Endothelial cell of umbilical vein (primary cell): ENCODE results near the gene OGG1. TPM values are rescaled to one million over a fixed set of nuclear protein-coding genes. Genes with fewer than 3 reads are reported as not detected.

Experiments
- BruUV-seq: library from RNA; stranded (reverse); fragments of 400-500 nt; replicated peaks from 2 replicates; lab custom pipeline; 2021; lab: Mats Ljungman, UMichigan
- CTCF ChIA-PET: fragments of 300-600, 350-600 bp; sonication (Branson Sonifier 250); formaldehyde crosslinking; loops from one replicate; lab custom pipeline; 2021; ENCODE audit warnings: antibody characterized with exemption, inconsistent platforms; lab: Charles Lee
- POLR2A ChIA-PET: fragments of 300-600, 350-600 bp; sonication (Branson Sonifier 250); formaldehyde crosslinking; loops from one replicate; lab custom pipeline; 2021; ENCODE audit warnings: antibody characterized with exemption, inconsistent platforms; lab: Charles Lee
- DNase-seq: peaks from one replicate; pipeline ENCODE4 v3.0.0-alpha.2; 2011; ENCODE audit warnings: low read depth, low spot score
- FAIRE-seq: peaks from 2 replicates; lab custom pipeline; 2011; peaks lifted over from hg19 to GRCh38; lab: Jason Lieb, UNC
- H2AFZ ChIP-seq: 2 replicates; pipeline ENCODE4 v1.6.0; 2012; ENCODE audit warnings: low read depth, low read length, control low read depth, inconsistent platforms
- H3K27ac ChIP-seq: 2 replicates; pipeline ENCODE4 v1.5.1; 2011; ENCODE audit warnings: low read depth, mild to moderate bottlenecking, control low read depth, low read length, moderate library complexity; ENCODE audit not compliant: insufficient read depth
- H3K27me3 ChIP-seq, 2 experiments: 2 replicates each; pipeline versions ENCODE4 v1.6.0 to v1.6.1; 2011; ENCODE audit warnings: low read length in 2 of 2, mixed read lengths in 1 of 2; ENCODE audit not compliant: control insufficient read depth in 2 of 2, insufficient read depth in 2 of 2
- H3K36me3 ChIP-seq, 2 experiments: 2 replicates in 1 of 2; 3 replicates in 1 of 2; pipeline ENCODE4 v1.5.1; 2011; ENCODE audit warnings: low read length in 2 of 2, mild to moderate bottlenecking in 1 of 2, moderate library complexity in 1 of 2; ENCODE audit not compliant: control insufficient read depth in 2 of 2, insufficient read depth in 2 of 2; ENCODE audit errors: extremely low read depth in 1 of 2
- H3K4me1 ChIP-seq: 3 replicates; pipeline ENCODE4 v1.5.1; 2011; ENCODE audit warnings: mild to moderate bottlenecking, low read length; ENCODE audit not compliant: control insufficient read depth, insufficient read depth; ENCODE audit errors: extremely low read depth
- H3K4me2 ChIP-seq: 2 replicates; pipeline ENCODE4 v1.6.1; 2011; ENCODE audit warnings: low read length, control low read depth, mixed read lengths; ENCODE audit not compliant: insufficient read depth
- H3K4me3 ChIP-seq, 3 experiments: fragments of 200-600 bp in 1 of 3; sonication (generic), shearing (Covaris generic) in 1 of 3; replicated peaks in 1 of 3; 2 replicates each; pipeline ENCODE4 v1.5.1; 2011 to 2016; ENCODE audit warnings: control low read depth in 3 of 3, low read length in 3 of 3, mild to moderate bottlenecking in 2 of 3, inconsistent platforms in 1 of 3, low read depth in 1 of 3, moderate library complexity in 1 of 3; ENCODE audit not compliant: insufficient read depth in 1 of 3
- H3K79me2 ChIP-seq: 2 replicates; pipeline ENCODE4 v1.6.0; 2012; ENCODE audit warnings: low read length, inconsistent platforms; ENCODE audit not compliant: control insufficient read depth, insufficient read depth
- H3K9ac ChIP-seq: replicated peaks from 2 replicates; pipeline ENCODE3; 2011; ENCODE audit warnings: low read length, control low read depth; ENCODE audit not compliant: insufficient read depth; ENCODE audit errors: extremely low read depth
- H3K9me1 ChIP-seq: replicated peaks from 3 replicates; pipeline ENCODE4 v1.6.0; 2011; ENCODE audit warnings: mild to moderate bottlenecking, low read length; ENCODE audit not compliant: control insufficient read depth, insufficient read depth; ENCODE audit errors: extremely low read depth
- H3K9me3 ChIP-seq: replicated peaks from 2 replicates; pipeline ENCODE4 v1.5.1; 2012; ENCODE audit warnings: low read length, inconsistent platforms; ENCODE audit not compliant: control insufficient read depth, insufficient read depth
- H4K20me1 ChIP-seq: replicated peaks from 2 replicates; pipeline ENCODE3; 2011; ENCODE audit warnings: mild to moderate bottlenecking, low read length; ENCODE audit not compliant: control insufficient read depth, insufficient read depth; ENCODE audit errors: extremely low read depth
- EZH2 ChIP-seq: IDR thresholded peaks from 2 replicates; pipeline ENCODE4 v1.6.1; 2012; ENCODE audit warnings: borderline replicate concordance, low read depth, mild to moderate bottlenecking, moderate library complexity, low read length, inconsistent platforms; ENCODE audit not compliant: severe bottlenecking
- FOS ChIP-seq: IDR thresholded peaks from 2 replicates; pipeline ENCODE4 v1.6.1; 2011; ENCODE audit warnings: mild to moderate bottlenecking, low read length, moderate library complexity, borderline replicate concordance; ENCODE audit not compliant: insufficient read depth
- GATA2 ChIP-seq: IDR thresholded peaks from 2 replicates; pipeline ENCODE4 v1.7.0; 2011; ENCODE audit warnings: low read depth, mild to moderate bottlenecking, moderate library complexity, mixed read lengths, low read length; ENCODE audit not compliant: insufficient read length, insufficient read depth
- JUN ChIP-seq: IDR thresholded peaks from 2 replicates; pipeline ENCODE4 v1.6.1; 2011; ENCODE audit warnings: borderline replicate concordance, low read depth; ENCODE audit not compliant: insufficient read length, insufficient read depth
- MYC ChIP-seq: IDR thresholded peaks from one replicate; pipeline ENCODE4 v1.6.1; 2011; ENCODE audit warnings: mild to moderate bottlenecking, low read depth, low read length
- POLR2A ChIP-seq: IDR thresholded peaks from 2 replicates; pipeline ENCODE4 v1.6.1; 2012; ENCODE audit warnings: low read depth, mild to moderate bottlenecking, control low read depth, low read length
- POLR2AphosphoS5 ChIP-seq: IDR thresholded peaks from 2 replicates; pipeline ENCODE4 v1.6.1; 2012; ENCODE audit warnings: low read depth, mild to moderate bottlenecking, control low read depth, low read length, moderate library complexity; ENCODE audit not compliant: insufficient read depth
- dilution Hi-C: fragments of 300-500 bp; cut with MboI; formaldehyde crosslinking; loops from one replicate; pipeline ENCODE4 v1.15.0; 2019; ENCODE audit warnings: low sequenced_read_pairs; ENCODE audit not compliant: extremely low pct_ligation_motif_present
- intact Hi-C: fragments of 100-400 bp; cut with micrococcal nuclease; formaldehyde crosslinking; loops from one replicate; pipeline ENCODE4 v1.10.0; 2022
- polyA plus RNA-seq, 4 experiments: library from polyadenylated mRNA; depleted of rRNA in 3 of 4; stranded (reverse) in 3 of 4; unstranded in 1 of 4; fragments of >200 nt; gene quantifications; 2 replicates each; pipeline versions ENCODE4 v1.2.1 to v1.2.3, GENCODE V29; 2011 to 2012; ENCODE audit warnings: missing spikeins in 1 of 4
- total RNA-seq: library from RNA; stranded (reverse); gene quantifications from 2 replicates; pipeline ENCODE4 v1.2.3, GENCODE V29; 2021
- TF ChIP-seq, protein P1 (sequence below): IDR thresholded peaks from 2 replicates; pipeline ENCODE4 v1.6.1; 2011; ENCODE audit not compliant: insufficient read depth, insufficient read length
- TF ChIP-seq, protein P2 (sequence below), 2 donors: IDR thresholded peaks; 1 replicate in 1 of 2; 2 replicates in 1 of 2; pipeline ENCODE4 v1.5.1; 2011; ENCODE audit warnings: low read length in 2 of 2, mild to moderate bottlenecking in 2 of 2, moderate library complexity in 2 of 2, control low read depth in 1 of 2, inconsistent platforms in 1 of 2, low read depth in 1 of 2; ENCODE audit not compliant: insufficient read depth in 1 of 2; ENCODE audit errors: extremely low read depth in 1 of 2

OGG1 gene
- total and polyA plus RNA-seq, 2 donors (not counting 3 experiments of a cell fraction or from before 2014, with no cell fraction given): 24.1 to 32.1 TPM

DNA sequence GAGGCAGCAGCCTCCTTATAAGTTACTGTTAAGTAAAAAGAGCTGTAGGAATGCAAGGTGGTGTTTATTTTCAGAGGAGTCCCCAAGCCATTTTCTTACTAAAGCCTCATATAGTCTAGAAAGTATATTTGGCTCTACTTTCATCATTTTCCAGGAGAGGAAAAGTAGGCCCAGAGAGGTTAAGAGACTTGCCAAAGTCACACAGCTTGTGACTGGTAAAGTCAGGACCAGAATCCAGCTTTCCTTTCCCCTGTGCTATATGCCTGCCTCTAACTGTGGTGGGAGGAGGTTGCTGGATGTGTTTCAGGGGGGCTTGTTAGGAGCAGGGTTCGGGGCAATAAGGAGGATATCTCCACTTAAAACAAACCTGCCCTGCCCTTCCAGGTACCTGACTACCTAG is 7.2 kb upstream of the OGG1 start:
- Histone ChIP-seq H3K4me2 (no peak overlapping the region), H2AFZ (no peak overlapping the region), H3K27ac (no peak overlapping the region), H3K9me1 (no peaks in the 10 kb centered on the region), H3K79me2 (peaks cover 3% of the 10 kb centered on the region), H3K4me3 (no peak overlapping the region), H3K4me1 (peaks cover 15% of the 10 kb centered on the region), H3K9me3 (no peaks in the 10 kb centered on the region), H3K36me3 (peaks cover 45 to 86% of the 10 kb centered on the region in 2 experiments), H3K27me3 (no peaks in the 10 kb centered on the region), H4K20me1 (no peaks in the 10 kb centered on the region), H3K9ac (no peak overlapping the region)
- FAIRE-seq: no peak
- TF ChIP-seq MYC (no peak), FOS (no peak), POLR2A (no peak), GATA2 (no peak), EZH2 (no peak), POLR2AphosphoS5 (no peak), JUN (no peak)
- TF ChIP-seq, protein P1, sequence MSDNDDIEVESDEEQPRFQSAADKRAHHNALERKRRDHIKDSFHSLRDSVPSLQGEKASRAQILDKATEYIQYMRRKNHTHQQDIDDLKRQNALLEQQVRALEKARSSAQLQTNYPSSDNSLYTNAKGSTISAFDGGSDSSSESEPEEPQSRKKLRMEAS: no peak
- TF ChIP-seq, protein P2, sequence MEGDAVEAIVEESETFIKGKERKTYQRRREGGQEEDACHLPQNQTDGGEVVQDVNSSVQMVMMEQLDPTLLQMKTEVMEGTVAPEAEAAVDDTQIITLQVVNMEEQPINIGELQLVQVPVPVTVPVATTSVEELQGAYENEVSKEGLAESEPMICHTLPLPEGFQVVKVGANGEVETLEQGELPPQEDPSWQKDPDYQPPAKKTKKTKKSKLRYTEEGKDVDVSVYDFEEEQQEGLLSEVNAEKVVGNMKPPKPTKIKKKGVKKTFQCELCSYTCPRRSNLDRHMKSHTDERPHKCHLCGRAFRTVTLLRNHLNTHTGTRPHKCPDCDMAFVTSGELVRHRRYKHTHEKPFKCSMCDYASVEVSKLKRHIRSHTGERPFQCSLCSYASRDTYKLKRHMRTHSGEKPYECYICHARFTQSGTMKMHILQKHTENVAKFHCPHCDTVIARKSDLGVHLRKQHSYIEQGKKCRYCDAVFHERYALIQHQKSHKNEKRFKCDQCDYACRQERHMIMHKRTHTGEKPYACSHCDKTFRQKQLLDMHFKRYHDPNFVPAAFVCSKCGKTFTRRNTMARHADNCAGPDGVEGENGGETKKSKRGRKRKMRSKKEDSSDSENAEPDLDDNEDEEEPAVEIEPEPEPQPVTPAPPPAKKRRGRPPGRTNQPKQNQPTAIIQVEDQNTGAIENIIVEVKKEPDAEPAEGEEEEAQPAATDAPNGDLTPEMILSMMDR (IDR thresholded peaks at IDR 0.05; ENCODE audit: extremely low read depth in 1 of 2, insufficient read depth in 1 of 2, low read depth in 1 of 2, low read length in 2 of 2): no peak
- POLR2A ChIA-PET: no interaction called here
- BruUV-seq: no TSS peak
- CTCF ChIA-PET: no interaction called here
- dilution Hi-C loops (no loop called here), intact Hi-C loops (no loop called here)
- no peak for DNase-seq
